HepG2 (cell line): ENCODE measurements around the gene EPB41L2. TPM values are rescaled to one million over a fixed set of nuclear protein-coding genes. Genes with fewer than 3 reads are reported as not detected.

Experiments
- ATAC-seq: fragments of 200-7000 bp; cut with Tn5 transposase; 3 replicates; pipeline ENCODE4 v1.9.1; 2020; ENCODE audit warnings: mild to moderate bottlenecking, moderate library complexity
- BruUV-seq: library from RNA; stranded (reverse); fragments of 400-500 nt; replicated peaks from 2 replicates; lab custom pipeline; 2021; lab: Mats Ljungman, UMichigan
- CTCF ChIA-PET: fragments of 300-600 bp; formaldehyde crosslinking; extraction: SDS; loops from one replicate; lab custom pipeline; 2021; ENCODE audit warnings: low total read pairs, inconsistent platforms, low intra/inter-chr PET ratio; lab: Yijun Ruan, JAX
- POLR2A ChIA-PET: fragments of 350-600 bp; sonication (Branson Sonifier 250); formaldehyde crosslinking; loops from one replicate; lab custom pipeline; 2020; ENCODE audit warnings: antibody characterized with exemption, inconsistent platforms; lab: Yijun Ruan, JAX
- DNase-seq: peaks from one replicate; pipeline ENCODE4 v3.0.0-alpha.2; 2015; ENCODE audit warnings: low spot score
- FAIRE-seq: peaks from 3 replicates; lab custom pipeline; 2011; peaks lifted over from hg19 to GRCh38; lab: Jason Lieb, UNC
- H2AFZ ChIP-seq: one replicate; pipeline ENCODE4 v1.6.1; 2011; ENCODE audit warnings: low read length, inconsistent platforms
- H3K27ac ChIP-seq: fragments of 300-600 bp; 3 replicates; pipeline ENCODE4 v1.8.0; 2011; ENCODE audit warnings: mixed run types, mild to moderate bottlenecking, mixed read lengths, low read length, inconsistent platforms; ENCODE audit not compliant: insufficient read depth; ENCODE audit errors: extremely low read length
- H3K27me3 ChIP-seq, 2 experiments: fragments of 200-600 bp in 1 of 2; 2 replicates in 1 of 2; 3 replicates in 1 of 2; pipeline versions ENCODE4 v1.6.0 to v1.8.0; 2011; ENCODE audit warnings: low read length in 2 of 2, mild to moderate bottlenecking in 2 of 2, moderate library complexity in 2 of 2, inconsistent platforms in 1 of 2; ENCODE audit not compliant: insufficient read depth in 2 of 2, control insufficient read depth in 1 of 2
- H3K36me3 ChIP-seq, 2 experiments: fragments of 200-600 bp in 1 of 2; replicated peaks in 1 of 2; 2 replicates in 1 of 2; 3 replicates in 1 of 2; pipeline versions ENCODE4 v1.5.1 to v1.8.0; 2011; ENCODE audit warnings: low read length in 2 of 2, inconsistent platforms in 1 of 2; ENCODE audit not compliant: insufficient read depth in 2 of 2, control insufficient read depth in 1 of 2
- H3K4me1 ChIP-seq: 2 replicates; pipeline ENCODE4 v1.5.1; 2012; ENCODE audit warnings: low read length, inconsistent platforms; ENCODE audit not compliant: insufficient read depth
- H3K4me2 ChIP-seq: 2 replicates; pipeline ENCODE4 v1.6.0; 2011; ENCODE audit warnings: low read depth, low read length, inconsistent platforms
- H3K4me3 ChIP-seq, 3 experiments: fragments of 200-600 bp in 1 of 3; sonication (generic), shearing (Covaris generic) in 1 of 3; replicated peaks in 1 of 3; 2 replicates each; pipeline ENCODE4 v1.5.1; 2011 to 2016; ENCODE audit warnings: low read length in 3 of 3, inconsistent platforms in 2 of 3, low read depth in 2 of 3, mild to moderate bottlenecking in 2 of 3, control low read depth in 1 of 3, mixed read lengths in 1 of 3; ENCODE audit not compliant: insufficient read depth in 1 of 3
- H3K79me2 ChIP-seq: one replicate; pipeline ENCODE4 v1.6.1; 2011; ENCODE audit warnings: low read length, inconsistent platforms; ENCODE audit not compliant: insufficient read depth
- H3K9ac ChIP-seq: 2 replicates; pipeline ENCODE4 v1.6.0; 2011; ENCODE audit warnings: mild to moderate bottlenecking, low read depth, low read length, inconsistent platforms; ENCODE audit not compliant: insufficient read depth
- H3K9me3 ChIP-seq: 2 replicates; pipeline ENCODE4 v1.5.1; 2012; ENCODE audit warnings: mild to moderate bottlenecking, low read length
- H4K20me1 ChIP-seq: 2 replicates; pipeline ENCODE4 v1.6.0; 2011; ENCODE audit warnings: inconsistent platforms, mild to moderate bottlenecking, low read length, moderate library complexity; ENCODE audit not compliant: insufficient read depth
- FOXP1 ChIP-seq, 2 experiments: fragments of 450-650 bp in 1 of 2; IDR thresholded peaks; 2 replicates each; pipeline ENCODE4 v1.6.1; 2017 to 2018; ENCODE audit warnings: antibody characterized with exemption in 1 of 2
- PAXIP1 ChIP-seq: sonication (generic); formaldehyde crosslinking; conservative IDR thresholded peaks from 2 replicates; pipeline ENCODE4 v1.4.0; 2020; ENCODE audit warnings: mild to moderate bottlenecking, missing genetic modification reagents, moderate library complexity
- SNAPC4 ChIP-seq: sonication (generic); formaldehyde crosslinking; IDR thresholded peaks from 2 replicates; pipeline ENCODE4 v1.4.0; 2020; ENCODE audit warnings: mild to moderate bottlenecking, missing genetic modification reagents
- ZMYM2 ChIP-seq: sonication (generic); formaldehyde crosslinking; IDR thresholded peaks from 2 replicates; pipeline ENCODE4 v1.8.0; 2022; ENCODE audit warnings: mild to moderate bottlenecking, missing genetic modification reagents
- ZNF225 ChIP-seq: sonication (generic); formaldehyde crosslinking; IDR thresholded peaks from 2 replicates; pipeline ENCODE4 v1.4.0; 2020; ENCODE audit warnings: mild to moderate bottlenecking, missing genetic modification reagents
- ZNF558 ChIP-seq: sonication (generic); formaldehyde crosslinking; IDR thresholded peaks from 2 replicates; pipeline ENCODE4 v1.9.0; 2022; ENCODE audit warnings: mild to moderate bottlenecking, missing genetic modification reagents, borderline replicate concordance
- WGBS: methylation state at CpG from one replicate; pipeline ENCODE4 v1.1.6; 2017; ENCODE audit warnings: low lambda C conversion rate; 5-methylcytosine and 5-hydroxymethylcytosine counted together
- in situ Hi-C: cut with HindIII; loops from 2 replicates; pipeline ENCODE4 v1.10.0; 2017; ENCODE audit warnings: low pct_unique_long_range_greater_than_20kb; ENCODE audit not compliant: extremely low pct_ligation_motif_present
- intact Hi-C: fragments of 100-400 bp; cut with micrococcal nuclease; formaldehyde crosslinking; loops from one replicate; pipeline ENCODE4 v1.10.0; 2022; ENCODE audit not compliant: unreplicated experiment
- polyA plus RNA-seq, 8 experiments: library from polyadenylated mRNA; depleted of rRNA in 3 of 8; stranded (reverse) in 7 of 8; unstranded in 1 of 8; fragments of >200 nt; fragmentation: Illumina TruSeq in 4 of 8; extraction: Trizol in 4 of 8; gene quantifications; 2 replicates each; pipeline versions ENCODE4 v1.2.1 to v1.2.3, GENCODE V29; 2011 to 2016; ENCODE audit warnings: low read depth in 4 of 8, missing spikeins in 1 of 8, mixed read lengths in 1 of 8; ENCODE audit not compliant: insufficient read depth in 1 of 8
- total RNA-seq, 5 experiments: library from RNA; depleted of rRNA; stranded (reverse); fragments of >200 nt; fragmentation: Illumina TruSeq; extraction: Trizol; gene quantifications; 2 replicates each; pipeline ENCODE4 v1.2.3, GENCODE V29; 2016; ENCODE audit warnings: low read depth in 1 of 5

The EPB41L2 gene
- total and polyA plus RNA-seq, 2 of the 13 experiments (the other 11 are each of a cell fraction or from before 2014, with no cell fraction given), result 41.7 to 56.4 TPM

GRCh38 chr6:131027326-131027725 is 35.7 kb downstream of the EPB41L2 start:
- ChIA-PET CTCF (no interaction called here), POLR2A (no interaction called here)
- Histone ChIP-seq H3K79me2 (peaks cover 96% of the 10 kb centered on the region), H2AFZ (no peak overlapping the region), H3K4me3 (no peak overlapping the region), H3K4me1 (peaks cover 36% of the 10 kb centered on the region), H3K9me3 (no peaks in the 10 kb centered on the region), H3K27ac (no peak overlapping the region), H3K9ac (no peak overlapping the region), H3K4me2 (no peak overlapping the region), H3K27me3 (no peaks in the 10 kb centered on the region), H4K20me1 (no peaks in the 10 kb centered on the region), H3K36me3 (no peaks in the 10 kb centered on the region)
- in situ Hi-C loops (no loop called here), intact Hi-C loops (no loop called here)
- FAIRE-seq, result no peak
- BruUV-seq, result no TSS peak
- no peak for ATAC-seq
- TF ChIP-seq PAXIP1 (CRISPR knock-in tag) (no peak), ZNF558 (CRISPR knock-in tag) (no peak), ZNF225 (CRISPR knock-in tag) (no peak), FOXP1 (IDR thresholded peaks at IDR 0.05) (no peak), FOXP1 (CRISPR knock-in tag; IDR thresholded peaks at IDR 0.05) (no peak), ZMYM2 (CRISPR knock-in tag) (no peak), SNAPC4 (CRISPR knock-in tag) (no peak)
- TF ChIP-seq, all 625 proteins: peak for 0
- DNase-seq, result no peak
- WGBS, result 100% methylated on average over 2 of the region's 2 CpGs
